Stimulated activated CD8-positive, alpha-beta memory T cell treated with anti-CD3 and anti-CD28 coated beads, Interleukin-12 subunit alpha, Interleukin-12 subunit beta, amount 100 ng/mL, for 1 hour (primary cell): Measurements from ENCODE around the gene ICA1.

Source experiments
- DNase-seq: peaks from one replicate; pipeline ENCODE4 v3.0.0-alpha.2; 2020; ENCODE audit warnings: low read depth

The ICA1 gene

GRCh38 chr7:8159595-8159994, 102.4 kb downstream of the ICA1 start:
- DNase-seq, result no peak

GRCh38 chr7:8157296-8157695, 104.7 kb downstream of the ICA1 start:
- no peak for DNase-seq

GRCh38 chr7:8155836-8156235, 106.1 kb downstream of the ICA1 start:
- DNase-seq, result no peak

- no peak for DNase-seq
These were observed 107.7 kb downstream of the ICA1 start for GRCh38 chr7:8154272-8154671.

GRCh38 chr7:8152489-8153192, 109.3 kb downstream of the ICA1 start:
- no peak for DNase-seq

DNA sequence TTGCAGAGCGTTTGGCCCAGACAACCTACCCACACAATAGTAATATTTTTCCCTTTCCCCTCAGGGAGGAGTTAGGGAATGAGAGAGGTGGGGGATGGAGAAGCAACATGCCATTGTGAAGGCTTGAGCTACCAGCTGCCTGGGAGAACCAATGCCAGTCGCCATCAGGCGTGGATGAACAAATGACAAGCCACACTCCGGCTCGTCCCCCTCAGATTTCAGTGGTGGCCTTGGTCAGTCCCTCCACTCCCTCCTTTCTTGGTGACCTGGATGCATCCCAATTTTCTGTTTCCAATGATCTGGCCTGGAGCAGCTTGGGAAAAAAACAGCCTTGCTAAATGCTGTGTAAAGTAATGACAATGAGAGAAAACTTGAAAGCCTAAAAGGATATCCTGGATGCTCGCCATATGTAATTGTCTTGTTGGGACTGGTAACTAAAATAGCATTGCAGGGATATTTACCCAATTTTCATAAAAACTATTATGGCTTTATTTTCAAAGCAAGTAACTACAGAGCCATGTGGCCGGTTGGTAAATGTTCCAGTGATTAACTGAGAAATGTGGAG, 110.7 kb downstream of the ICA1 start:
- DNase-seq, result no peak

GRCh38 chr7:8149222-8149621, 112.7 kb downstream of the ICA1 start:
- no peak for DNase-seq

GRCh38 chr7:8147760-8148463, 114.1 kb downstream of the ICA1 start:
- no peak for DNase-seq

DNA sequence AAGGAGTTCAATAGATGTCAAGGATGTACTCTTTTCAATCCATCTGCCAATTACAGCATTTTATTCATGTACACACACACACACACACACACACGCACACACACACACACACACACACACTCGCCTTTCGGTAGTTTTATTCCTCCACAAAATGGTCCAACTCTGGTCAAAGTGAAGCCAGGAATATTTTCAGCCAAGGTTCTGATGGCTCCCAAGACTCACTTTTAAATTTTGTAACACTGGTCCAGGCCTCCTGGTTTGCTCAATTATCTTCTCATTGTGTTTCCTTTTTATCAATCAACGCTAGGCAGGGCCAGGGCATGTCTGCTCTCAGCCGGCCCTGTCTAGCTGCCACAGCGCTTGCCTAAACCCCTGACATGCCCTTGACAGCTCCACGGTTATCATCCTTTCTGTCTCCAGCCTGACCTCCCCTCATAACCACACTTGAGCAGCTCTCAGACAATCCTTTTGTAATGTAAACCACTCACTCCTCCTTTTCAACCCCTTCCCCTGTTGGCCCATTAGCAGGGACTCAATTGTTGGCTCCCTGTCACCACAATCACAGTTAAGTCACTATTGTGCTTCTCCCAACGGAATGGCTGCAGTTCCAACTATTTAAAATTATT, 115.1 kb downstream of the ICA1 start:
- DNase-seq, result no peak

DNA sequence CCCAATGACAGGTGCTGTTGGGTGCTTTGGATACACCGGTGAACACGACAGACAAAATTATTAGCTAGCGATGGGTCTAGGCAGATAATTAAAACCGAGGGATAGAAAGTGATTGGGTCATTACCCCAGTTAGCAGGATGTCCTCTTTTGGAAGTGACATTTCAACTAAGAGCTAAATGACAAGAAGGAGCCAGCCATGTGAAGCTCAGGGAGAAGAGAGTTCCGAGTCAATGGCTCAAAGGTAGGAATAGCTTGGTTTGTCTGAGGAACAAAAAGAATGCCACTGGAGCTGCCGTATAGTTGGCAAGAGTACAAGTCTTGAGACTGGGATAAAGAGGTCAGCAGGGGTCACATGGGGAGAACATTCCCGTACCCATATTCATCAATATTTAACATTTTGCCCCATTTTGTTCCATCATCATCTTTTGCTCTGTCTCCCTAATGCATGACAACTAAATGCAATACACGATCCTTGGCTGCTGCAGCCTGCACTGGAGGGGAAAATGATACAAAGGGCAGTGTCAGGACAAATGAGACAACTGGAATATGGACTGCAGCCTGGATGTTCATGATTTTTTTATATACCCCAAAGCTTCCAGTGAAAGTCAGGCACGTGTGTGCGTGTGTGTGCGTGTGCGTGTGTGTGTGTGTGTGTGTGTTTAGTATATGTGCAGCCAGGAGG, 115.7 kb downstream of the ICA1 start:
- no peak for DNase-seq

GRCh38 chr7:8144856-8145255, 117.1 kb downstream of the ICA1 start:
- no peak for DNase-seq

DNA sequence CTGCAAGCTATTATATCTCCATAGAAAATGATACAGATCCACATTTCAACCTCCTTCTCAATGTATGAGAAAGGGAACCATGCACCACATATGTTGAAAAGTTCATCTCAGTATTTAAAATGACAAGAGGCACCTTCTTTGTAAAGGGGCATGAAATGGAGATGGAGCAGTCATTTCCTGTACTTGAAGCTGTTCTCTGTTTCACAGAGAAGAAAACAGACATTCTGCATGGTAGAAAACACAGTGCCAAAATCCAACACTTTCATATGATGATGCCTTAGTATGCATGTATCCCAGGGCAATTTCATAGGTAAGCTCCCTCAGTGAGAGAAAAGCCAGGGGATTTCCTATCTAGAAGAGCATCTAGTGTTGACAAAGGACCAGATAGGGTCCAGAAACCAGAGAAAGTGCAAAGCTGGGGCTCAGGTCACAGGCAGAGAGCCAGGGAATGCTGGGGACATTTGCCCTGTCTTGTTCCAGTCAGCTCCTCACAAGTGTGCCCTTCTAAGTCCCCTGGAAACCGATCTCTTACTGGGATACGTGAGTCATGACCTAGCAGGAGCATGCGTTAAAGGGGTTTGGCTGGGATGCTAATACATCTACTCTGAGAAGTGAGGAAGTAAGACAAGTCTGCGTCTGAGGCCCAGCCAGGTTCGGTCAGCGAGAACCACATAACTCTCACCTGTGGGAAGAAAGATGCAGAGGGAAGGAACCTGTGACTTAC, 118.7 kb downstream of the ICA1 start:
- DNase-seq, result no peak

DNA sequence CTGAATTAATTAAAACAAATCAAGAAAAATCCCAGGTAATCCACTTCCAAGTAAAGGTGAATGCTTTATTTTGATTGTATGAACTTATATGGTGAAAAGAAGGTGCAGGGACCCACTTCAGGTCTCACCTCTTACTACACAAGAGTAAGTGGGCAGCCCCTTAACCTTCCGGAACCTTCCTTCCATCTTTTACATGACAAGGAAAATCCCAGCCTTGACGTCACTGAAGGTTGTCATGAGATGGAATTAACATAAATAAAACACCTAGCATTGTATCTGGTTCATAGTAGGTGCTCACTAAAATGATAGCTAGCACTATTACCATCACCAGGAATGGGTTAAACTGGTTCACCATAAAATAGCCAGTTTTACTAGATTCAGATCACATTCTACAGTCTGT, 119.5 kb downstream of the ICA1 start:
- DNase-seq, result no peak

- DNase-seq, result no peak
These were observed 120.9 kb downstream of the ICA1 start for GRCh38 chr7:8141070-8141469.

DNA sequence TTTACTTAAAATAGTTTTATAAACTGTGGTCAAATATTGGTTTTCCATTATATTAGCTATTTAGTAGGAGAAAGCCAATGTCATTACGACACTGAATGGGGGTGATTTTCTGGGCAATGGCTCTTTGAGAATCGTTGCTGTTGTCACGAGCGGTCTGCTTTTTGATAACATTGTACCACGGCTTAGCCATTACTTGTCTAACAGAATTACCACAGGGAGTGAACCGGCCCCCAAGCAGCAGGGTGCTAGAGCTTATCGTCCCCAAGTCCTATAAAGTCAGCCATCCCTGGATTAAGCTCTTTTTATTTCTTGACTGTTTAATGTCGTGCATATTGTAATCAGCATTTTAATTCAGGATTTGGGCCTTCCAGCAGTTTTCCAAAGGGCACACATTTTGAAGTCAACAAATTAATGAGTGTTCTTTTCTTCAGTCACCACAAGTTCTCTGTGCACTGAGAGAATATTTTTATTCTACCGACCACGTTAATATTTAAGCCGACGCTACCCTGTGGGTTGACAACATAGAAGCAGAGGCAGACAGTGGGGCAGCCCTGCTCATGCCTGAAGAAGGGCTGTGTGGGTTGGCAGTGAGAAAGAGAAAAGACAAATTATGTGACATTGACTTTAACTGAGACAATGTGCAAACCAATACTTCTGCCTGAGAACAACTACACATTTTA, 125.8 kb downstream of the ICA1 start:
- DNase-seq, result no peak

- DNase-seq, result no peak
These were observed 126.5 kb downstream of the ICA1 start for GRCh38 chr7:8135417-8135816.

DNA sequence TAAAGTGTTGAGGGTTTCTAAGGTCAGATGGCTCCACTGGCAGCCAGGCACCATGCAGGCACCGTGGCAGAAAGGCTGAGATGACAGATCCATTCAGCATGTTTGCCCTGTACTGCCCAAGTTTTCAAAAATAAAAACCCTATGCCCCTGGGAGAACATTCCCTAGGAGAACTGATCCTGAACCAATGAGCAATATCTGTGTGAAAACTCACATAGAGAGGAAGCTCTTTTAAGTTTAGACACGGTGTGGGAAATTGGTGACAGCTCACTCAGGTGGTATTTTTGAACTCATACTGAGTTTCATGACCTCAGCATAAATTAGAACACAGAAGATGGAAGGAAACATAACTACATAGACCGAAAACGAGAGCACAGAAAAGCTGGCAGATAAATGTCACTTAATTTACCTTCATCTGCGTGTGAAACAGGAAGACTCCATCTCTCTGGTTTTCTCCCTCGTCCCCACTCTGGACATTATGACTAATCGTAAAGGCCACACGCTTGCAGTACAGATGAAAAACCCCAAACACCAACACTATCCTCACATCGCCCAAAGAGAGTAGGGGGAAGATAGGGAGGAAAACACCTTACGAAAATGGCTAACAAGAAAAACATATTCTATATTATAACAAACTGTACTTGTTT, 127.8 kb downstream of the ICA1 start:
- DNase-seq, result no peak

- no peak for DNase-seq
These were observed 128.6 kb downstream of the ICA1 start for GRCh38 chr7:8133188-8133848.

GRCh38 chr7:8131694-8132605, 130.0 kb downstream of the ICA1 start:
- no peak for DNase-seq
